Spleen (tissue), 7 donors: Measurements from ENCODE around the gene MTRFR.

Experiments used
- POLR2A ChIP-seq, 3 donors: fragments of 450-650 bp; IDR thresholded peaks; one replicate each; pipeline ENCODE4 v1.5.1; 2017; ENCODE audit warnings: antibody characterized with exemption in 3 of 3, mild to moderate bottlenecking in 1 of 3
- POLR2AphosphoS5 ChIP-seq, 3 donors: sonication (generic); formaldehyde crosslinking; IDR thresholded peaks; one replicate each; pipeline ENCODE4 v1.5.1; 2017; ENCODE audit warnings: antibody characterized with exemption in 3 of 3
- TF ChIP-seq, protein P1 (sequence below), 11 experiments: fragments of 200-600 bp in 7 of 11; fragments of 450-650 bp in 4 of 11; sonication (generic) in 4 of 11; IDR thresholded peaks in 8 of 11; conservative IDR thresholded peaks in 3 of 11; 1 replicate in 7 of 11; 2 replicates in 4 of 11; pipeline versions ENCODE4 v1.4.0 to v1.8.0; 2016 to 2021; ENCODE audit warnings: antibody characterized with exemption in 11 of 11, inconsistent platforms in 4 of 11, mild to moderate bottlenecking in 1 of 11
- donor health status: DM: no; HTN: no; CAD: no; lungs with moderate emphysema.
- donor health status: DM: no; HTN: no; CAD: no.
- donor health status: DM: no; HTN: no; CAD: no.

DNA sequence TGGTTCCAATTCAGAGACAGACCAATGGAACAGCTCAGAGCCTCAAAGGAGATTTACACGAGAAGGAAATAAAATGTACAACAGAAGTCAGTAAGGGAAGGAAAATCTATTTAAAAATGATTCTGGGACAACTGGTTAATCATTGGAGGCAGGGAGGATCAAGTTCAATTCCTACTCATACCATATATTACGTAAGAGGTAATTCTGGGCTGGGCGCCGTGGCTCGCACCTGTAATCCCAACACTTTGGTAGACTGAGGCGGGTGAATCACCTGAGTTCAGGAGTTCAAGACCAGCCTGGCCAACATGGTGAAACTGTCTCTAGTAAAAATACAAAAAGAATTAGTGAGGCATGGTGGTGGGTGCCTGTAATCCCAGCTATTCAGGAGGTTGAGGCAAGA lies 45.6 kb upstream of the MTRFR start:
- TF ChIP-seq, protein P1, sequence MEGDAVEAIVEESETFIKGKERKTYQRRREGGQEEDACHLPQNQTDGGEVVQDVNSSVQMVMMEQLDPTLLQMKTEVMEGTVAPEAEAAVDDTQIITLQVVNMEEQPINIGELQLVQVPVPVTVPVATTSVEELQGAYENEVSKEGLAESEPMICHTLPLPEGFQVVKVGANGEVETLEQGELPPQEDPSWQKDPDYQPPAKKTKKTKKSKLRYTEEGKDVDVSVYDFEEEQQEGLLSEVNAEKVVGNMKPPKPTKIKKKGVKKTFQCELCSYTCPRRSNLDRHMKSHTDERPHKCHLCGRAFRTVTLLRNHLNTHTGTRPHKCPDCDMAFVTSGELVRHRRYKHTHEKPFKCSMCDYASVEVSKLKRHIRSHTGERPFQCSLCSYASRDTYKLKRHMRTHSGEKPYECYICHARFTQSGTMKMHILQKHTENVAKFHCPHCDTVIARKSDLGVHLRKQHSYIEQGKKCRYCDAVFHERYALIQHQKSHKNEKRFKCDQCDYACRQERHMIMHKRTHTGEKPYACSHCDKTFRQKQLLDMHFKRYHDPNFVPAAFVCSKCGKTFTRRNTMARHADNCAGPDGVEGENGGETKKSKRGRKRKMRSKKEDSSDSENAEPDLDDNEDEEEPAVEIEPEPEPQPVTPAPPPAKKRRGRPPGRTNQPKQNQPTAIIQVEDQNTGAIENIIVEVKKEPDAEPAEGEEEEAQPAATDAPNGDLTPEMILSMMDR (IDR thresholded peaks at IDR 0.05 in 8 of 11, conservative IDR thresholded peaks at IDR 0.05 in 3 of 11), result no peak
- TF ChIP-seq POLR2A (IDR thresholded peaks at IDR 0.05) (no peak), POLR2AphosphoS5 (IDR thresholded peaks at IDR 0.05) (no peak)
